Adrenal gland (tissue), 12 donors: ENCODE measurements around the gene MPPED1. TPM values are rescaled to one million over a fixed set of nuclear protein-coding genes. Genes with fewer than 3 reads are reported as not detected.

Experiments
- DNase-seq, 7 donors: peaks; one replicate each; pipeline ENCODE4 v3.0.0-alpha.2; 2019 to 2020
- H3K27ac ChIP-seq, 5 donors: fragments of 200-600 bp; sonication (generic) in 4 of 5; 1 replicate in 3 of 5; 2 replicates in 2 of 5; pipeline versions ENCODE4 v1.5.1 to v1.8.0; 2016 to 2020; ENCODE audit warnings: mild to moderate bottlenecking in 1 of 5
- H3K27me3 ChIP-seq: fragments of 200-600 bp; 2 replicates; pipeline ENCODE4 v1.8.0; 2021
- H3K36me3 ChIP-seq, 2 donors: fragments of 200-600 bp; replicated peaks in 1 of 2; 1 replicate in 1 of 2; 2 replicates in 1 of 2; pipeline versions ENCODE4 v1.5.1 to v1.8.0; 2018 to 2022
- H3K4me1 ChIP-seq, 2 donors: fragments of 200-600 bp; replicated peaks in 1 of 2; 1 replicate in 1 of 2; 2 replicates in 1 of 2; pipeline versions ENCODE4 v1.5.1 to v1.8.0; 2018 to 2021
- H3K4me3 ChIP-seq, 4 donors: fragments of 200-600 bp; sonication (generic) in 3 of 4; one replicate each; pipeline ENCODE4 v1.5.1; 2016 to 2018
- H3K9me3 ChIP-seq, 3 donors: fragments of 200-600 bp; sonication (generic) in 1 of 3; replicated peaks in 1 of 3; 1 replicate in 2 of 3; 2 replicates in 1 of 3; pipeline versions ENCODE4 v1.5.1 to v1.8.0; 2016 to 2021
- POLR2A ChIP-seq, 2 donors: fragments of 450-650 bp; IDR thresholded peaks; one replicate each; pipeline ENCODE4 v1.6.1; 2017; ENCODE audit warnings: antibody characterized with exemption in 2 of 2, mild to moderate bottlenecking in 2 of 2, moderate library complexity in 1 of 2
- WGBS, 4 donors: extraction: QIAGEN DNeasy Blood & Tissue Kit in 2 of 4; methylation state at CpG; one replicate each; pipeline versions ENCODE4 v1.1.5 to v1.1.7; 2013 to 2017; 5-methylcytosine and 5-hydroxymethylcytosine counted together
- intact Hi-C, 2 donors: fragments of 100-400 bp; cut with DNase I; formaldehyde crosslinking; loops; one replicate each; pipeline versions ENCODE4 v1.14.1 to v1.15.0; 2022 to 2023
- polyA plus RNA-seq, 3 donors: library from polyadenylated mRNA; stranded (reverse); fragments of 200-250 nt in 2 of 3; fragments of 350-450 nt in 1 of 3; fragmentation: Illumina TruSeq in 1 of 3; extraction: RNeasy Lipid Tissue Mini Kit (QIAGEN cat#74804) in 1 of 3; gene quantifications; one replicate each; pipeline ENCODE4 v1.2.3, GENCODE V29; 2013 to 2014
- total RNA-seq, 9 donors: library from RNA; depleted of rRNA in 4 of 9; stranded (reverse); fragments of >200 nt in 4 of 9; fragments of 120-200 nt in 1 of 9; fragmentation: NEBNext Ultra II Directional in 1 of 9; extraction: Animal tissue kit (Norgen Biotek cat#: 25700) in 1 of 9; gene quantifications; one replicate each; pipeline versions ENCODE4 v1.1.0 to v1.2.4, GENCODE V29; 2013 to 2023
- TF ChIP-seq, protein P1 (sequence below), 6 experiments: fragments of 450-650 bp in 4 of 6; fragments of 200-600 bp in 2 of 6; sonication (generic) in 1 of 6; IDR thresholded peaks; 1 replicate in 5 of 6; 2 replicates in 1 of 6; pipeline versions ENCODE4 v1.5.1 to v1.8.0; 2016 to 2021; ENCODE audit warnings: antibody characterized with exemption in 6 of 6, mild to moderate bottlenecking in 2 of 6, moderate library complexity in 1 of 6
- donor health status: healthy with polysubstance abuse.
- donor health status: Bipolar disorder and iron deficiency.
- donor health status: DM: yes; HTN: yes; CAD: no.
- donor health status: DM: no; HTN: no; CAD: no.
- donor health status: DM: no; HTN: no; CAD: no.
- donor health status: DM: yes; HTN: yes; CAD: no.

The MPPED1 gene
- total and polyA plus RNA-seq, 12 donors: 0.07 to 0.44 (median 0.11) TPM; not detected in 8

DNA sequence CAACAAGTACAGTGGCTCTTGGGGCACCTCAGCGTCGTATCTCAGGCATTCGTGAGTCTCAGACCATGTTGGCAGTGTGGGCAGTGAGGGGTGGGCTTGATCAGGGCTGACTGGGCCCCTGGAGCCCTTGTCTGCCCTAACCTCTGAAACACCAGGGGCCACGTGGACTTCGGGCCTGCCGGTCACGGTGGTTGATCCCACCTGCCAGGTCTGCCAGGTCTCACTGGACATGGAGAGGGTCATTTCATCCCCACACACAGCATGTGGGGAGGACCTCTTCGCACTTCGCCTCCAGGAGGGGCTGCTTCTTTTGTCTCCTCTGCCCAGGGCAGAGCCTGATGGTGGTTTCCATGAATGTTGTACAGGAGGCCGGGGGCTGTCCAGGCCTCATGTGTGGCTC, 77.1 kb downstream of the MPPED1 start:
- Histone ChIP-seq H3K4me1 (no peaks in the 10 kb centered on the region), H3K27me3 (no peaks in the 10 kb centered on the region), H3K9me3 (no peaks in the 10 kb centered on the region), H3K4me3 (no peak overlapping the region), H3K27ac (no peak overlapping the region), H3K36me3 (no peaks in the 10 kb centered on the region)
- TF ChIP-seq, protein P1, sequence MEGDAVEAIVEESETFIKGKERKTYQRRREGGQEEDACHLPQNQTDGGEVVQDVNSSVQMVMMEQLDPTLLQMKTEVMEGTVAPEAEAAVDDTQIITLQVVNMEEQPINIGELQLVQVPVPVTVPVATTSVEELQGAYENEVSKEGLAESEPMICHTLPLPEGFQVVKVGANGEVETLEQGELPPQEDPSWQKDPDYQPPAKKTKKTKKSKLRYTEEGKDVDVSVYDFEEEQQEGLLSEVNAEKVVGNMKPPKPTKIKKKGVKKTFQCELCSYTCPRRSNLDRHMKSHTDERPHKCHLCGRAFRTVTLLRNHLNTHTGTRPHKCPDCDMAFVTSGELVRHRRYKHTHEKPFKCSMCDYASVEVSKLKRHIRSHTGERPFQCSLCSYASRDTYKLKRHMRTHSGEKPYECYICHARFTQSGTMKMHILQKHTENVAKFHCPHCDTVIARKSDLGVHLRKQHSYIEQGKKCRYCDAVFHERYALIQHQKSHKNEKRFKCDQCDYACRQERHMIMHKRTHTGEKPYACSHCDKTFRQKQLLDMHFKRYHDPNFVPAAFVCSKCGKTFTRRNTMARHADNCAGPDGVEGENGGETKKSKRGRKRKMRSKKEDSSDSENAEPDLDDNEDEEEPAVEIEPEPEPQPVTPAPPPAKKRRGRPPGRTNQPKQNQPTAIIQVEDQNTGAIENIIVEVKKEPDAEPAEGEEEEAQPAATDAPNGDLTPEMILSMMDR (IDR thresholded peaks at IDR 0.05): no peak
- no peak for TF ChIP-seq POLR2A (IDR thresholded peaks at IDR 0.05)
- intact Hi-C loops: no loop called here
- WGBS, 4 donors: 75 to 100% (median 79%) methylated on average over 7 to 10 of the region's 10 CpGs
- no peak for DNase-seq

GRCh38 chr22:43490311-43490710, 78.5 kb downstream of the MPPED1 start:
- H3K27me3 ChIP-seq: no peaks in the 10 kb centered on the region
- H3K36me3 ChIP-seq: no peaks in the 10 kb centered on the region
- 76 to 87% (median 82%) methylated on average over 6 to 7 of the region's 7 CpGs for WGBS, 4 donors
- H3K9me3 ChIP-seq: no peaks in the 10 kb centered on the region
- H3K4me3 ChIP-seq: no peak overlapping the region
- no peak overlapping the region for H3K27ac ChIP-seq
- TF ChIP-seq, protein P1 (IDR thresholded peaks at IDR 0.05): no peak
- no peak for TF ChIP-seq POLR2A (IDR thresholded peaks at IDR 0.05)
- H3K4me1 ChIP-seq: no peaks in the 10 kb centered on the region
- DNase-seq: no peak
- intact Hi-C loops: no loop called here

DNA sequence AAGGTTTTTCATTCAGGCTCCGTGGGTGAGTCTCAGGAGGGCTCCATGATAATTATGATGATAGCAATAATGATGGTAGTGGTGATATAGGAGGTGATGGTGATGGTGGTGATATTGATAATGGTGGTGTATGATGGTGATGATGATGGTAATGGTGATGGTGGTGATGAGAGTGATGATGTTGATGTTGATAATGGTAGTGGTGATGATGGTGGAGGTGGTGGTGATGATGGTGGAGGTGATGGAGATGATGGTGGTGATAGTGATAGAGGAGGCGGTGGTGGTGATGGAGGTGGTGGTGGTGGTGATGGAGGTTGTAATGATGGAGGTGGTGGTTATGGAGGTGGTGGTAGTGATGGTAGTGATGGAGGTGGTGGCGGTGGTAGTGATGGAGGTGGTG, 79.4 kb downstream of the MPPED1 start:
- Histone ChIP-seq H3K9me3 (no peaks in the 10 kb centered on the region), H3K27me3 (no peaks in the 10 kb centered on the region), H3K4me1 (no peaks in the 10 kb centered on the region), H3K27ac (no peak overlapping the region), H3K36me3 (no peaks in the 10 kb centered on the region), H3K4me3 (no peak overlapping the region)
- no peak for DNase-seq
- TF ChIP-seq POLR2A (IDR thresholded peaks at IDR 0.05): no peak
- TF ChIP-seq, protein P1 (IDR thresholded peaks at IDR 0.05): no peak
- intact Hi-C loops: no loop called here
- whole genome bisulfite sequencing, 4 donors: 57 to 62% (median 60%) methylated on average over 3 of the region's 3 CpGs

DNA sequence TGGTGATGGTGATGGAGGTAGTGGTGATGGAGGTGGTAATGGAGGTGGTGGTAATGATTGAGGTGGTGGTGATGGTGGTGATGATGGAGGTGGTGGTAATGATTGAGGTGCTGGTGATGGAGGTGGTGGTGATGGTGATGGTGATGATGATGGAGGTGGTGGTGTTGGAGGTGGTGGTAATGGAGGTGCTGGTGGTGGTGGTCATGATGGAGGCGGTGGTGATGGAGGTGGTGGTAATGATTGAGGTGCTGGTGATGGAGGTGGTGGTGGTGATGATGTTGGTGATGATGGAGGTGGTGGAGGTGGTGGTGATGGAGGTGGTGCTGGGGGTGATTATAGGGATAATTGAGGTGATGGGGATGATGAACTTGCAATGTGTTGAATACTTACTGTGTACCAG, 79.9 kb downstream of the MPPED1 start:
- no peak for DNase-seq
- 95 to 100% (median 100%) methylated on average over 1 of the region's 1 CpG for WGBS, 4 donors
- no peaks in the 10 kb centered on the region for H3K4me1 ChIP-seq
- no peak for TF ChIP-seq POLR2A (IDR thresholded peaks at IDR 0.05)
- TF ChIP-seq, protein P1 (IDR thresholded peaks at IDR 0.05): no peak
- H3K27ac ChIP-seq: no peak overlapping the region
- H3K27me3 ChIP-seq: no peaks in the 10 kb centered on the region
- intact Hi-C loops: no loop called here
- no peak overlapping the region for H3K4me3 ChIP-seq
- H3K36me3 ChIP-seq: no peaks in the 10 kb centered on the region
- no peaks in the 10 kb centered on the region for H3K9me3 ChIP-seq
